Activated CD8-positive, alpha-beta T cell treated with anti-CD3 and anti-CD28 coated beads for 36 hours (primary cell): ENCODE results near the gene TMEM156. TPM values are rescaled to one million over a fixed set of nuclear protein-coding genes. Genes with fewer than 3 reads are reported as not detected.

Experiments used
- ATAC-seq: fragments of 200-7000 bp; cut with Tn5 transposase; one replicate; pipeline ENCODE4 v1.10.0; 2021; ENCODE audit warnings: mild to moderate bottlenecking, moderate library complexity
- CTCF ChIA-PET: fragments of 350-600 bp; sonication (Branson Sonifier 250); formaldehyde crosslinking; loops from one replicate; lab custom pipeline; 2021; ENCODE audit warnings: antibody characterized with exemption; lab: Charles Lee
- POLR2A ChIA-PET: fragments of 350-600 bp; sonication (Branson Sonifier 250); formaldehyde crosslinking; loops from one replicate; lab custom pipeline; 2021; ENCODE audit warnings: antibody characterized with exemption; lab: Charles Lee
- DNase-seq: peaks from one replicate; pipeline ENCODE4 v3.0.0-alpha.2; 2020
- H3K27ac Mint-ChIP-seq: one replicate; pipeline ENCODE4 v1.8.0; 2021; ENCODE audit warnings: mild to moderate bottlenecking, mixed read lengths
- H3K27me3 Mint-ChIP-seq: one replicate; pipeline ENCODE4 v1.8.0; 2021; ENCODE audit warnings: mixed read lengths
- H3K36me3 Mint-ChIP-seq: one replicate; pipeline ENCODE4 v1.8.0; 2021; ENCODE audit warnings: low read depth, mixed read lengths
- H3K4me1 Mint-ChIP-seq: one replicate; pipeline ENCODE4 v1.8.0; 2021; ENCODE audit warnings: low read depth, mixed read lengths
- H3K4me3 Mint-ChIP-seq: one replicate; pipeline ENCODE4 v1.8.0; 2021; ENCODE audit warnings: mild to moderate bottlenecking, moderate library complexity, mixed read lengths
- H3K9me3 Mint-ChIP-seq: one replicate; pipeline ENCODE4 v1.8.0; 2021; ENCODE audit warnings: mixed read lengths
- intact Hi-C: fragments of 100-400 bp; cut with micrococcal nuclease; formaldehyde crosslinking; loops from one replicate; pipeline ENCODE4 v1.10.0; 2022
- total RNA-seq, 2 experiments: library from RNA; stranded (reverse); gene quantifications; one replicate each; pipeline ENCODE4 v1.2.3, GENCODE V29; 2021
- TF ChIP-seq, protein P1 (sequence below): fragments of 200-600 bp; IDR thresholded peaks from one replicate; pipeline ENCODE4 v1.8.0; 2022; ENCODE audit warnings: antibody characterized with exemption, mild to moderate bottlenecking

Gene TMEM156
- total RNA-seq, 2 experiments from 2014 or later = 11.7 to 12.0 TPM

- TF ChIP-seq, protein P1, sequence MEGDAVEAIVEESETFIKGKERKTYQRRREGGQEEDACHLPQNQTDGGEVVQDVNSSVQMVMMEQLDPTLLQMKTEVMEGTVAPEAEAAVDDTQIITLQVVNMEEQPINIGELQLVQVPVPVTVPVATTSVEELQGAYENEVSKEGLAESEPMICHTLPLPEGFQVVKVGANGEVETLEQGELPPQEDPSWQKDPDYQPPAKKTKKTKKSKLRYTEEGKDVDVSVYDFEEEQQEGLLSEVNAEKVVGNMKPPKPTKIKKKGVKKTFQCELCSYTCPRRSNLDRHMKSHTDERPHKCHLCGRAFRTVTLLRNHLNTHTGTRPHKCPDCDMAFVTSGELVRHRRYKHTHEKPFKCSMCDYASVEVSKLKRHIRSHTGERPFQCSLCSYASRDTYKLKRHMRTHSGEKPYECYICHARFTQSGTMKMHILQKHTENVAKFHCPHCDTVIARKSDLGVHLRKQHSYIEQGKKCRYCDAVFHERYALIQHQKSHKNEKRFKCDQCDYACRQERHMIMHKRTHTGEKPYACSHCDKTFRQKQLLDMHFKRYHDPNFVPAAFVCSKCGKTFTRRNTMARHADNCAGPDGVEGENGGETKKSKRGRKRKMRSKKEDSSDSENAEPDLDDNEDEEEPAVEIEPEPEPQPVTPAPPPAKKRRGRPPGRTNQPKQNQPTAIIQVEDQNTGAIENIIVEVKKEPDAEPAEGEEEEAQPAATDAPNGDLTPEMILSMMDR = no peak
- Mint-ChIP-seq H3K27ac (no peak overlapping the region), H3K4me3 (no peak overlapping the region), H3K9me3 (no peaks in the 10 kb centered on the region), H3K36me3 (peaks cover 2% of the 10 kb centered on the region), H3K4me1 (peaks cover 8% of the 10 kb centered on the region), H3K27me3 (no peaks in the 10 kb centered on the region)
- ATAC-seq = no peak
- no peak for DNase-seq
- ChIA-PET CTCF (no interaction called here), POLR2A (no interaction called here)
- intact Hi-C loops = no loop called here
Observed at GRCh38 chr4:39067031-39067430, 34.8 kb upstream of the TMEM156 start.

DNA sequence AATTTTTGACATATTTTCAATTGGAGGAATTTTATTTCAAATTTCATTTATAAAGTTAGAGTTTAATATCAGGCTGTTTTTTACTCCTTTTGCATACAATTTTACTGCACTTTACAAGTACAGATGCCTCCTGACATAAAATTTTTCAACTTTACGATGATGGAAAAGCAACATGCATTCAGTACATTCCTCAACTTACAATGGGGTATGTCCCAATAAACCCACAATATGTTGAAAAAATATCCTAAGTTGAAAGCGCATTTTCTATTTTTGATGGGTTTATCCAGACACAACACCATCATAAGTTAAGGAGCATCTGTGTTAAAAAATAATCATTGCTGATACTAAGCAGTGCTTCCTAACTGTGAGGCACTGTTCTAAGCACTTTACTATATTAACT lies 34.2 kb upstream of the TMEM156 start:
- TF ChIP-seq, protein P1 = no peak
- ATAC-seq = no peak
- DNase-seq = no peak
- Mint-ChIP-seq H3K36me3 (peaks cover 2% of the 10 kb centered on the region), H3K9me3 (no peaks in the 10 kb centered on the region), H3K27me3 (no peaks in the 10 kb centered on the region), H3K4me3 (no peak overlapping the region), H3K27ac (no peak overlapping the region), H3K4me1 (peaks cover 8% of the 10 kb centered on the region)
- ChIA-PET CTCF (no interaction called here), POLR2A (no interaction called here)
- intact Hi-C loops = no loop called here

- no peaks in the 10 kb centered on the region for H3K36me3 Mint-ChIP-seq
- no peak overlapping the region for H3K27ac Mint-ChIP-seq
- no peak for ATAC-seq
- intact Hi-C loops = no loop called here
- peaks cover 8% of the 10 kb centered on the region for H3K4me1 Mint-ChIP-seq
- POLR2A ChIA-PET = interaction anchor here (0.9 kb wide), 1 partner anchor 18 kb away, joined by 3 read pairs; no protein-coding TSS in a partner anchor
- TF ChIP-seq, protein P1 = no peak
- no peak overlapping the region for H3K4me3 Mint-ChIP-seq
- H3K27me3 Mint-ChIP-seq = no peaks in the 10 kb centered on the region
- CTCF ChIA-PET = no interaction called here
- H3K9me3 Mint-ChIP-seq = no peaks in the 10 kb centered on the region
- no peak for DNase-seq
Observed at GRCh38 chr4:39063430-39063829, 31.2 kb upstream of the TMEM156 start.

- Mint-ChIP-seq H3K36me3 (no peaks in the 10 kb centered on the region), H3K27me3 (no peaks in the 10 kb centered on the region), H3K27ac (no peak overlapping the region), H3K9me3 (no peaks in the 10 kb centered on the region), H3K4me1 (peaks cover 8% of the 10 kb centered on the region), H3K4me3 (no peak overlapping the region)
- TF ChIP-seq, protein P1 = no peak
- DNase-seq (no peak), ATAC-seq (no peak)
- ChIA-PET CTCF (no interaction called here), POLR2A (no interaction called here)
- intact Hi-C loops = no loop called here
Observed at GRCh38 chr4:39062770-39063097, 30.5 kb upstream of the TMEM156 start.

- H3K27ac Mint-ChIP-seq = no peak within 1 kb of the TSS
- ATAC-seq (no peak), DNase-seq (no peak)
- H3K4me3 Mint-ChIP-seq = no peak within 1 kb of the TSS
- ChIA-PET CTCF (no interaction called here), POLR2A (no interaction called here)
- H3K27me3 Mint-ChIP-seq = no peaks in the 10 kb centered on the region
- peaks cover 8% of the 10 kb centered on the region for H3K4me1 Mint-ChIP-seq
- TF ChIP-seq, protein P1 = no peak
- intact Hi-C loops = no loop called here
- no peaks in the 10 kb centered on the region for H3K36me3 Mint-ChIP-seq
- no peaks in the 10 kb centered on the region for H3K9me3 Mint-ChIP-seq
Observed at GRCh38 chr4:39062094-39062769, 30.0 kb upstream of the TMEM156 start, which contains the start of gene KLHL5. Gene KLHL5 (plus strand): TSS chr4:39062232. CDS start chr4:39062653, 421 bp downstream.
